ENCODE results near the gene ZNF654.

The ZNF654 gene

GRCh38 chr3:88075072-88075471 lies 16.0 kb downstream of the ZNF654 start:
- TF ChIP-seq PKNOX1 (IDR thresholded peaks at IDR 0.05) (no peak), ZNF384 (IDR thresholded peaks at IDR 0.05) (no peak), ARNT (IDR thresholded peaks at IDR 0.05) (no peak), SP1 (IDR thresholded peaks at IDR 0.05) (no peak), FOXA1 (IDR thresholded peaks at IDR 0.05) (no peak), FOXK2 (IDR thresholded peaks at IDR 0.05) (no peak), TARDBP (IDR thresholded peaks at IDR 0.05) (no peak), CTBP1 (IDR thresholded peaks at IDR 0.05; ENCODE audit: borderline replicate concordance) (no peak)
- DNase-seq (ENCODE audit: extremely low spot score): no peak
- CTCF ChIA-PET: no interaction called here
- POLR2A ChIA-PET: no interaction called here

GRCh38 chr3:88075497-88075896 lies 16.4 kb downstream of the ZNF654 start:
- no peak for DNase-seq (ENCODE audit: extremely low spot score)
- TF ChIP-seq HDGF (IDR thresholded peaks at IDR 0.05; ENCODE audit: borderline replicate concordance) (no peak), PKNOX1 (IDR thresholded peaks at IDR 0.05) (no peak), ARNT (IDR thresholded peaks at IDR 0.05) (no peak), BHLHE40 (IDR thresholded peaks at IDR 0.05; ENCODE audit: borderline replicate concordance) (no peak), TARDBP (IDR thresholded peaks at IDR 0.05) (no peak), L3MBTL2 (conservative IDR thresholded peaks at IDR 0.05) (no peak), FOXK2 (IDR thresholded peaks at IDR 0.05) (no peak), NFRKB (IDR thresholded peaks at IDR 0.05) (no peak), LEF1 (IDR thresholded peaks at IDR 0.05; ENCODE audit: borderline replicate concordance) (no peak), SP1 (IDR thresholded peaks at IDR 0.05) (no peak), ELF4 (IDR thresholded peaks at IDR 0.05) (no peak), CTBP1 (IDR thresholded peaks at IDR 0.05; ENCODE audit: borderline replicate concordance) (no peak), FOXA1 (IDR thresholded peaks at IDR 0.05) (no peak), ZNF384 (IDR thresholded peaks at IDR 0.05) (no peak), SUZ12 (IDR thresholded peaks at IDR 0.05) (no peak), FOXM1 (IDR thresholded peaks at IDR 0.05; ENCODE audit: borderline replicate concordance) (no peak)
- ChIA-PET CTCF (no interaction called here), POLR2A (no interaction called here)

GRCh38 chr3:88076712-88077111 lies 17.7 kb downstream of the ZNF654 start:
- TF ChIP-seq ELF4 (IDR thresholded peaks at IDR 0.05) (no peak), LEF1 (IDR thresholded peaks at IDR 0.05; ENCODE audit: borderline replicate concordance) (no peak), NFRKB (IDR thresholded peaks at IDR 0.05) (no peak), PKNOX1 (IDR thresholded peaks at IDR 0.05) (no peak), TARDBP (IDR thresholded peaks at IDR 0.05) (no peak), CTBP1 (IDR thresholded peaks at IDR 0.05; ENCODE audit: borderline replicate concordance) (no peak), FOXK2 (IDR thresholded peaks at IDR 0.05) (no peak), SP1 (IDR thresholded peaks at IDR 0.05) (no peak), ARNT (IDR thresholded peaks at IDR 0.05) (no peak), BHLHE40 (IDR thresholded peaks at IDR 0.05; ENCODE audit: borderline replicate concordance) (no peak), FOXA1 (IDR thresholded peaks at IDR 0.05) (no peak), HDGF (IDR thresholded peaks at IDR 0.05; ENCODE audit: borderline replicate concordance) (no peak), SUZ12 (IDR thresholded peaks at IDR 0.05) (no peak), FOXM1 (IDR thresholded peaks at IDR 0.05; ENCODE audit: borderline replicate concordance) (no peak), ZNF384 (IDR thresholded peaks at IDR 0.05) (no peak), L3MBTL2 (conservative IDR thresholded peaks at IDR 0.05) (no peak)
- ChIA-PET POLR2A (no interaction called here), CTCF (interaction anchor here (0.6 kb wide), 1 partner anchor 360 kb away, joined by 4 read pairs; no protein-coding TSS in a partner anchor)
- DNase-seq (ENCODE audit: extremely low spot score): no peak

GRCh38 chr3:88078932-88079331 lies 19.9 kb downstream of the ZNF654 start:
- ChIA-PET CTCF (no interaction called here), POLR2A (interaction anchor here (0.9 kb wide), 1 partner anchor 20 kb away, joined by 3 read pairs; the partner anchor contains the start of genes CGGBP1 and ZNF654)
- TF ChIP-seq HDGF (IDR thresholded peaks at IDR 0.05; ENCODE audit: borderline replicate concordance) (no peak), ELF4 (IDR thresholded peaks at IDR 0.05) (no peak), FOXK2 (IDR thresholded peaks at IDR 0.05) (no peak), FOXA1 (IDR thresholded peaks at IDR 0.05) (no peak), PKNOX1 (IDR thresholded peaks at IDR 0.05) (no peak), ZNF384 (IDR thresholded peaks at IDR 0.05) (no peak), NFRKB (IDR thresholded peaks at IDR 0.05) (no peak), BHLHE40 (IDR thresholded peaks at IDR 0.05; ENCODE audit: borderline replicate concordance) (no peak), LEF1 (IDR thresholded peaks at IDR 0.05; ENCODE audit: borderline replicate concordance) (no peak), ARNT (IDR thresholded peaks at IDR 0.05) (no peak), TARDBP (IDR thresholded peaks at IDR 0.05) (no peak), SP1 (IDR thresholded peaks at IDR 0.05) (no peak), L3MBTL2 (conservative IDR thresholded peaks at IDR 0.05) (no peak), CTBP1 (IDR thresholded peaks at IDR 0.05; ENCODE audit: borderline replicate concordance) (no peak), SUZ12 (IDR thresholded peaks at IDR 0.05) (no peak), FOXM1 (IDR thresholded peaks at IDR 0.05; ENCODE audit: borderline replicate concordance) (no peak)
- DNase-seq (ENCODE audit: extremely low spot score): no peak

- ChIA-PET CTCF (interaction anchor here (0.7 kb wide), 1 partner anchor 29 kb away, joined by 3 read pairs; no protein-coding TSS in a partner anchor), POLR2A (no interaction called here)
- no peak for DNase-seq (ENCODE audit: extremely low spot score)
- TF ChIP-seq ZNF384 (IDR thresholded peaks at IDR 0.05) (no peak), FOXA1 (IDR thresholded peaks at IDR 0.05) (no peak), ELF4 (IDR thresholded peaks at IDR 0.05) (no peak), FOXM1 (IDR thresholded peaks at IDR 0.05; ENCODE audit: borderline replicate concordance) (no peak), BHLHE40 (IDR thresholded peaks at IDR 0.05; ENCODE audit: borderline replicate concordance) (no peak), NFRKB (IDR thresholded peaks at IDR 0.05) (no peak), L3MBTL2 (conservative IDR thresholded peaks at IDR 0.05) (no peak)
Measured at GRCh38 chr3:88082854-88083253, 23.8 kb downstream of the ZNF654 start.
